HEK293 (cell line): ENCODE data around the gene SBF2.
"Not testable (repeated sequence)": the region's sequence is repeated elsewhere in the genome, so short reads cannot be mapped to it uniquely, and the experiment has no call there.

Source experiments
- CTCF ChIA-PET: fragments of 350-600 bp; formaldehyde crosslinking; extraction: SDS; loops from one replicate; lab custom pipeline; 2021; ENCODE audit warnings: antibody characterized with exemption; lab: Yijun Ruan, JAX
- POLR2A ChIA-PET: fragments of 300-600 bp; formaldehyde crosslinking; extraction: SDS; loops from one replicate; lab custom pipeline; 2020; ENCODE audit warnings: antibody characterized with exemption, inconsistent platforms; lab: Yijun Ruan, JAX
- H3K27ac ChIP-seq: fragments of 200-500 bp; sonication (Bioruptor generic); 2 replicates; pipeline ENCODE4 v1.5.1; 2014; ENCODE audit warnings: low read depth, low read length, control low read depth, inconsistent platforms; ENCODE audit errors: extremely low read depth
- H3K36me3 ChIP-seq, 2 experiments: fragments of 200-500 bp in 1 of 2; sonication (Bioruptor generic) in 1 of 2; 1 replicate in 1 of 2; 2 replicates in 1 of 2; pipeline ENCODE4 v1.5.1; 2014 to 2017; ENCODE audit warnings: inconsistent platforms in 2 of 2, low read length in 2 of 2; ENCODE audit not compliant: control insufficient read depth in 2 of 2, insufficient read depth in 1 of 2
- H3K4me1 ChIP-seq: fragments of 200-500 bp; sonication (Bioruptor generic); 2 replicates; pipeline ENCODE4 v1.5.1; 2014; ENCODE audit warnings: mild to moderate bottlenecking, low read length, inconsistent platforms; ENCODE audit not compliant: control insufficient read depth, insufficient read depth
- H3K4me3 ChIP-seq: 2 replicates; pipeline ENCODE4 v1.5.1; 2011; ENCODE audit warnings: low read depth, mild to moderate bottlenecking, control low read depth, low read length, moderate library complexity
- H3K9me3 ChIP-seq: fragments of 200-500 bp; sonication (Bioruptor generic); 2 replicates; pipeline ENCODE4 v1.5.1; 2014; ENCODE audit warnings: low read depth, low read length, inconsistent platforms; ENCODE audit not compliant: control insufficient read depth, insufficient read depth
- FEZF1 ChIP-seq: fragments of 450-650 bp; formaldehyde crosslinking; IDR thresholded peaks from 2 replicates; pipeline ENCODE4 v1.5.1; 2016; ENCODE audit warnings: missing biosample characterization, missing genetic modification characterization
- GLIS2 ChIP-seq: fragments of 450-650 bp; formaldehyde crosslinking; IDR thresholded peaks from 2 replicates; pipeline ENCODE4 v1.5.1; 2016; ENCODE audit warnings: missing biosample characterization, missing genetic modification characterization
- HOXC10 ChIP-seq: sonication (generic); formaldehyde crosslinking; IDR thresholded peaks from 2 replicates; pipeline ENCODE4 v1.8.1; 2023; ENCODE audit warnings: mild to moderate bottlenecking, missing genetic modification reagents
- KLF1 ChIP-seq: fragments of 450-650 bp; formaldehyde crosslinking; IDR thresholded peaks from 2 replicates; pipeline ENCODE4 v1.5.1; 2016; ENCODE audit warnings: missing biosample characterization, missing genetic modification characterization
- KLF10 ChIP-seq: fragments of 450-650 bp; IDR thresholded peaks from 2 replicates; pipeline ENCODE4 v1.5.1; 2018; ENCODE audit warnings: missing biosample characterization, mild to moderate bottlenecking, missing genetic modification characterization
- KLF17 ChIP-seq: fragments of 450-650 bp; formaldehyde crosslinking; IDR thresholded peaks from 2 replicates; pipeline ENCODE4 v1.5.1; 2016; ENCODE audit warnings: missing biosample characterization, missing genetic modification characterization
- PATZ1 ChIP-seq: fragments of 450-650 bp; formaldehyde crosslinking; IDR thresholded peaks from 2 replicates; pipeline ENCODE4 v1.5.1; 2016; ENCODE audit warnings: missing biosample characterization, missing genetic modification characterization
- REST ChIP-seq: fragments of 450-650 bp; formaldehyde crosslinking; IDR thresholded peaks from 2 replicates; pipeline ENCODE4 v1.5.1; 2016; ENCODE audit warnings: missing biosample characterization, missing genetic modification characterization
- SP2 ChIP-seq: fragments of 450-650 bp; formaldehyde crosslinking; IDR thresholded peaks from 2 replicates; pipeline ENCODE4 v1.5.1; 2016; ENCODE audit warnings: missing biosample characterization, missing genetic modification characterization
- ZBTB21 ChIP-seq: fragments of 450-650 bp; formaldehyde crosslinking; IDR thresholded peaks from 2 replicates; pipeline ENCODE4 v1.5.1; 2017; ENCODE audit warnings: missing biosample characterization, missing genetic modification characterization
- ZBTB8A ChIP-seq: fragments of 450-650 bp; formaldehyde crosslinking; IDR thresholded peaks from 2 replicates; pipeline ENCODE4 v1.5.1; 2016; ENCODE audit warnings: missing biosample characterization, missing genetic modification characterization
- ZNF18 ChIP-seq: fragments of 450-650 bp; formaldehyde crosslinking; IDR thresholded peaks from 2 replicates; pipeline ENCODE4 v1.5.1; 2016; ENCODE audit warnings: missing biosample characterization, missing genetic modification characterization
- ZNF473 ChIP-seq: fragments of 450-650 bp; formaldehyde crosslinking; IDR thresholded peaks from 2 replicates; pipeline ENCODE4 v1.5.1; 2017; ENCODE audit warnings: missing biosample characterization, missing genetic modification characterization
- ZNF510 ChIP-seq: fragments of 450-650 bp; formaldehyde crosslinking; IDR thresholded peaks from 2 replicates; pipeline ENCODE4 v1.5.1; 2018; ENCODE audit warnings: mild to moderate bottlenecking, missing genetic modification characterization, missing biosample characterization; ENCODE audit not compliant: insufficient replicate concordance
- ZNF549 ChIP-seq: fragments of 450-650 bp; IDR thresholded peaks from 2 replicates; pipeline ENCODE4 v1.5.1; 2018; ENCODE audit warnings: missing biosample characterization, missing genetic modification characterization, mild to moderate bottlenecking, inconsistent platforms, moderate library complexity
- ZNF580 ChIP-seq: fragments of 450-650 bp; formaldehyde crosslinking; IDR thresholded peaks from 2 replicates; pipeline ENCODE4 v1.5.1; 2016; ENCODE audit warnings: missing biosample characterization, missing genetic modification characterization
- ZNF600 ChIP-seq: fragments of 450-650 bp; formaldehyde crosslinking; IDR thresholded peaks from 2 replicates; pipeline ENCODE4 v1.5.1; 2016; ENCODE audit warnings: missing biosample characterization, missing genetic modification characterization
- ZNF621 ChIP-seq: fragments of 450-650 bp; formaldehyde crosslinking; IDR thresholded peaks from 2 replicates; pipeline ENCODE4 v1.5.1; 2017; ENCODE audit warnings: missing biosample characterization, missing genetic modification characterization
- ZNF623 ChIP-seq: fragments of 450-650 bp; formaldehyde crosslinking; IDR thresholded peaks from 2 replicates; pipeline ENCODE4 v1.5.1; 2016; ENCODE audit warnings: missing biosample characterization, missing genetic modification characterization
- ZSCAN30 ChIP-seq: fragments of 450-650 bp; IDR thresholded peaks from 2 replicates; pipeline ENCODE4 v1.5.1; 2018; ENCODE audit warnings: missing biosample characterization, mild to moderate bottlenecking, missing genetic modification characterization, moderate library complexity

The SBF2 gene

GRCh38 chr11:9901943-9902342 is 392.1 kb downstream of the SBF2 start:
- Histone ChIP-seq H3K4me3 (no peak overlapping the region), H3K36me3 (no peaks in the 10 kb centered on the region), H3K9me3 (no peaks in the 10 kb centered on the region), H3K4me1 (no peaks in the 10 kb centered on the region), H3K27ac (no peak overlapping the region)
- CTCF ChIA-PET = no interaction called here
- POLR2A ChIA-PET = no interaction called here
- TF ChIP-seq GLIS2 (no peak), ZBTB21 (tag by site-specific recombination) (no peak), ZNF510 (tag by site-specific recombination) (no peak), KLF10 (tag by site-specific recombination) (no peak), ZNF473 (no peak), ZNF18 (tag by site-specific recombination) (no peak), REST (tag by site-specific recombination) (no peak), ZBTB8A (no peak), ZNF549 (tag by site-specific recombination) (no peak), ZNF623 (tag by site-specific recombination) (no peak), HOXC10 (CRISPR knock-in tag) (no peak), PATZ1 (tag by site-specific recombination) (no peak), FEZF1 (tag by site-specific recombination) (no peak), ZSCAN30 (tag by site-specific recombination) (no peak), ZNF621 (tag by site-specific recombination) (no peak), ZNF580 (tag by site-specific recombination) (no peak)

- TF ChIP-seq KLF1 (tag by site-specific recombination) (peak; percentile 90), ZNF600 (tag by site-specific recombination) (0 out of 2 replicates have a peak, but pooled peaks have one; percentile 41), SP2 (peak; percentile 18; the same call in 1 of the 2 replicates), KLF17 (0 out of 2 replicates have a peak, but pooled peaks have one; percentile 20)
- POLR2A ChIA-PET, H3K36me3 ChIP-seq, H3K4me1 ChIP-seq, CTCF ChIA-PET, H3K4me3 ChIP-seq, H3K27ac ChIP-seq, H3K9me3 ChIP-seq: not testable (repeated sequence)
Measured at GRCh38 chr11:9900253-9900652, 393.8 kb downstream of the SBF2 start.
